Endodermal cell (in vitro differentiated cells): Measurements from ENCODE around the gene GFPT2. TPM values are rescaled to one million over a fixed set of nuclear protein-coding genes. Genes with fewer than 3 reads are reported as not detected.

Experiments
- DNase-seq: peaks from one replicate; pipeline ENCODE4 v3.0.0-alpha.2; 2017
- H3K27ac ChIP-seq: 2 replicates; pipeline ENCODE4 v1.5.1; 2013; ENCODE audit warnings: mild to moderate bottlenecking, low read depth, low read length, moderate library complexity
- H3K27me3 ChIP-seq: 2 replicates; pipeline ENCODE4 v1.6.1; 2013; ENCODE audit warnings: mild to moderate bottlenecking, low read length, moderate library complexity; ENCODE audit not compliant: insufficient read depth, control insufficient read depth, poor library complexity, severe bottlenecking
- H3K36me3 ChIP-seq: 2 replicates; pipeline ENCODE4 v1.7.0; 2013; ENCODE audit warnings: mild to moderate bottlenecking, low read length, moderate library complexity; ENCODE audit not compliant: control insufficient read depth, insufficient read depth
- H3K4me1 ChIP-seq: one replicate; pipeline ENCODE4 v1.7.0; 2013; ENCODE audit warnings: low read length; ENCODE audit not compliant: control insufficient read depth, insufficient read depth
- H3K4me3 ChIP-seq: 2 replicates; pipeline ENCODE4 v1.5.1; 2013; ENCODE audit warnings: mild to moderate bottlenecking, low read length, moderate library complexity
- H3K9ac ChIP-seq: 2 replicates; pipeline ENCODE4 v1.6.1; 2013; ENCODE audit warnings: mild to moderate bottlenecking, low read length, moderate library complexity; ENCODE audit not compliant: poor library complexity, severe bottlenecking; ENCODE audit errors: extremely low read depth
- H3K9me3 ChIP-seq: 2 replicates; pipeline ENCODE4 v1.6.1; 2013; ENCODE audit warnings: mild to moderate bottlenecking, low read length, moderate library complexity; ENCODE audit not compliant: control insufficient read depth
- H3K27ac Mint-ChIP-seq: 2 replicates; pipeline ENCODE4 v1.8.0; 2020; ENCODE audit warnings: mixed read lengths
- H3K27me3 Mint-ChIP-seq: 2 replicates; pipeline ENCODE4 v1.8.0; 2021; ENCODE audit warnings: mild to moderate bottlenecking, mixed read lengths; ENCODE audit not compliant: insufficient read depth
- H3K36me3 Mint-ChIP-seq: 2 replicates; pipeline ENCODE4 v1.8.0; 2020; ENCODE audit warnings: low read depth, mixed read lengths
- H3K4me1 Mint-ChIP-seq: 2 replicates; pipeline ENCODE4 v1.8.0; 2020; ENCODE audit warnings: mixed read lengths
- H3K4me3 Mint-ChIP-seq: 2 replicates; pipeline ENCODE4 v1.8.0; 2020; ENCODE audit warnings: mild to moderate bottlenecking, moderate library complexity, mixed read lengths
- H3K9me3 Mint-ChIP-seq: 2 replicates; pipeline ENCODE4 v1.8.0; 2020; ENCODE audit warnings: mild to moderate bottlenecking, mixed read lengths
- WGBS, 2 experiments: methylation state at CpG; one replicate each; pipeline versions ENCODE4 v1.1.5 to v1.1.7; 2013; ENCODE audit warnings: missing lambda C conversion rate in 2 of 2, mixed read lengths in 1 of 2; ENCODE audit not compliant: insufficient coverage in 1 of 2, insufficient read length in 1 of 2; 5-methylcytosine and 5-hydroxymethylcytosine counted together
- total RNA-seq, 2 donors: library from RNA; stranded (reverse); fragmentation: NEBNext Ultra II Directional in 1 of 2; extraction: Animal tissue kit (Norgen Biotek cat#: 25700) in 1 of 2; gene quantifications; 2 replicates in 1 of 2; 3 replicates in 1 of 2; pipeline ENCODE4 v1.2.1, GENCODE V29; 2021
- TF ChIP-seq, protein P1 (sequence below): fragments of 200-600 bp; sonication (generic); conservative IDR thresholded peaks from 2 replicates; pipeline ENCODE4 v1.5.0; 2021; ENCODE audit warnings: antibody characterized with exemption, mild to moderate bottlenecking

GFPT2 gene
- total RNA-seq, 2 donors from 2014 or later, result 19.5 to 37.3 TPM

DNA sequence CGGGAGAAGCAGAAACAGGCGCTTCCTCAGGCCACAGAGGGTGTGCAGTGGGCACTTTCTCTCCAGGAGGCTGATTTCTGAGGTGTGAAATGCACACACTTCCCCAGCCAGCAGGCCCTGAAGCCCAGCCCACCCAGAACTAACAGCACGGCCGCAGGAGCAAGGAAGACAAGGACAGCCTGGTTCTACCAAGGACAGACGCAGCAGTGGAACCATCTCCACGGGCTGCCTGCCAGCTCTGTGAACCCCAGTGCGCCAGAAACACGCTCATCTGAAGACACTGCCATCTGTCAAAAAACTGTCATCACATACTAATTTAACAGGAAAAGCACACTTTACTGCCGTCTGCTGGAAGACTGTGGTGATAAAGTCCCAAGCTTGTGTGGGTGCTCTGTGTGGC, 102.0 kb downstream of the GFPT2 start:
- H3K4me1 Mint-ChIP-seq, result no peaks in the 10 kb centered on the region
- H3K27ac Mint-ChIP-seq, result no peak overlapping the region
- peaks cover 71% of the 10 kb centered on the region for H3K9me3 Mint-ChIP-seq
- no peak overlapping the region for H3K9ac ChIP-seq
- H3K4me3 ChIP-seq, result no peak overlapping the region
- no peak for DNase-seq
- no peaks in the 10 kb centered on the region for H3K4me1 ChIP-seq
- 97% methylated on average over 9 of the region's 9 CpGs; no CpG with 5 or more reads in 1 of the 2 experiments for WGBS, 2 experiments
- H3K36me3 ChIP-seq, result peaks cover 88% of the 10 kb centered on the region
- H3K27me3 Mint-ChIP-seq, result peaks cover 2% of the 10 kb centered on the region
- no peaks in the 10 kb centered on the region for H3K27me3 ChIP-seq
- H3K4me3 Mint-ChIP-seq, result no peak overlapping the region
- peaks cover 96% of the 10 kb centered on the region for H3K9me3 ChIP-seq
- H3K36me3 Mint-ChIP-seq, result peaks cover 95% of the 10 kb centered on the region
- H3K27ac ChIP-seq, result no peak overlapping the region
- TF ChIP-seq, protein P1, sequence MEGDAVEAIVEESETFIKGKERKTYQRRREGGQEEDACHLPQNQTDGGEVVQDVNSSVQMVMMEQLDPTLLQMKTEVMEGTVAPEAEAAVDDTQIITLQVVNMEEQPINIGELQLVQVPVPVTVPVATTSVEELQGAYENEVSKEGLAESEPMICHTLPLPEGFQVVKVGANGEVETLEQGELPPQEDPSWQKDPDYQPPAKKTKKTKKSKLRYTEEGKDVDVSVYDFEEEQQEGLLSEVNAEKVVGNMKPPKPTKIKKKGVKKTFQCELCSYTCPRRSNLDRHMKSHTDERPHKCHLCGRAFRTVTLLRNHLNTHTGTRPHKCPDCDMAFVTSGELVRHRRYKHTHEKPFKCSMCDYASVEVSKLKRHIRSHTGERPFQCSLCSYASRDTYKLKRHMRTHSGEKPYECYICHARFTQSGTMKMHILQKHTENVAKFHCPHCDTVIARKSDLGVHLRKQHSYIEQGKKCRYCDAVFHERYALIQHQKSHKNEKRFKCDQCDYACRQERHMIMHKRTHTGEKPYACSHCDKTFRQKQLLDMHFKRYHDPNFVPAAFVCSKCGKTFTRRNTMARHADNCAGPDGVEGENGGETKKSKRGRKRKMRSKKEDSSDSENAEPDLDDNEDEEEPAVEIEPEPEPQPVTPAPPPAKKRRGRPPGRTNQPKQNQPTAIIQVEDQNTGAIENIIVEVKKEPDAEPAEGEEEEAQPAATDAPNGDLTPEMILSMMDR, result no peak

Other genes with a start within 250 kb of the GFPT2 start
- under 1 TPM; 0.62 to 0.75 TPM for gene RASGEF1C, start 144.1 kb downstream of the GFPT2 start, total RNA-seq
- 10 to 100 TPM; 45.6 to 51.8 TPM for gene MAPK9, start 61.3 kb downstream of the GFPT2 start, total RNA-seq
- 10 to 100 TPM; 40.4 to 42.9 TPM for gene CNOT6, start 141.0 kb upstream of the GFPT2 start, total RNA-seq
- under 1 TPM in 1 of 2 donors, not detected in 1; 0.57 TPM for gene SCGB3A1, start 238.2 kb upstream of the GFPT2 start, total RNA-seq